HL-60/S4 (cell line): ENCODE results near the gene PTBP1.
"Not testable (repeated sequence)": the region's sequence is repeated elsewhere in the genome, so short reads cannot be mapped to it uniquely, and the experiment has no call there.

Source experiments
- in situ Hi-C: fragments of 300-500 bp; cut with MboI; formaldehyde crosslinking; loops from 2 replicates; pipeline ENCODE4 v1.14.3; 2022; ENCODE audit warnings: low sequenced_read_pairs

PTBP1 gene

DNA sequence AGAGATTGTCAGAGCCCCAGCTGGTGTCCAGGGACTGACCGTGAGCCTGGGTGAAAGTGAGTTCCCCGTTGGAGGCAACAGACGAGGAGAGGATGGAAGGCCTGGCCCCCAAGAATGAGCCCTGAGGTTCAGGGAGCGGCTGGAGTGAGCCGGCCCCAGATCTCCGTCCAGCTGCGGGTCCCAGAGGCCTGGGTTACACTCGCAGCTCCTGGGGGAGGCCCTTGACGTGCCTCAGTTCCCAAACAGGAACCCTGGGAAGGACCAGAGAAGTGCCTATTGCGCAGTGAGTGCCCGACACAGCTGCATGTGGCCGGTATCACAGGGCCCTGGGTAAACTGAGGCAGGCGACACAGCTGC is 53.7 kb downstream of the PTBP1 start:
- in situ Hi-C loops = no loop called here

- in situ Hi-C loops = no loop called here
Measured at GRCh38 chr19:852136-853013, 55.1 kb downstream of the PTBP1 start, which contains the start of gene ELANE. TSS of gene ELANE (plus strand) at chr19:852303. CDS start at chr19:852329, 26 bp downstream.

DNA sequence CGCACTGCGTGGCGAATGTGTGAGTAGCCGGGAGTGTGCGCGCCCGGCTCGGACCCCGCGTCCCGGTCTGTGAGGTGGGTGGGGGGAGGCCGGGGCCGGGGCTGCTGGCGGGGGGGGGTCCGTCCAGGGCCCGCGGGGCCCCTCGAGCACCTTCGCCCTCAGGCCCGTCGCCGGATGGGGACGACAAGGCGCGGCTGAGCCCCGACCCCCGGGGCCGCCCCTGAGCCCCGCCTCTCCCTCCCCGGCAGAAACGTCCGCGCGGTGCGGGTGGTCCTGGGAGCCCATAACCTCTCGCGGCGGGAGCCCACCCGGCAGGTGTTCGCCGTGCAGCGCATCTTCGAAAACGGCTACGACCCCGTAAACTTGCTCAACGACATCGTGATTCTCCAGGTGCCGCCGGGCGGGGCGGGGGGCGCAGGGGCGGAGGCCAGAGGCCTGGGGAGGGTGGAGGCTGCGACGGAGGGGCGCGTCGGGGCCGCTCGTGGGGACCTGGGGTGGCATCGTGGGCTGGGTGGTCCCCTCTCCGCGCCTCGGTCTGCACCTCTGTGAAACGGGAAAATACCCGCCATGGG is 55.8 kb downstream of the PTBP1 start:
- in situ Hi-C loops = no loop called here

- in situ Hi-C loops = not testable (repeated sequence)
Measured at GRCh38 chr19:853614-854220, 56.5 kb downstream of the PTBP1 start.

- in situ Hi-C loops = no loop called here
Measured at GRCh38 chr19:854549-854948, 57.3 kb downstream of the PTBP1 start.

DNA sequence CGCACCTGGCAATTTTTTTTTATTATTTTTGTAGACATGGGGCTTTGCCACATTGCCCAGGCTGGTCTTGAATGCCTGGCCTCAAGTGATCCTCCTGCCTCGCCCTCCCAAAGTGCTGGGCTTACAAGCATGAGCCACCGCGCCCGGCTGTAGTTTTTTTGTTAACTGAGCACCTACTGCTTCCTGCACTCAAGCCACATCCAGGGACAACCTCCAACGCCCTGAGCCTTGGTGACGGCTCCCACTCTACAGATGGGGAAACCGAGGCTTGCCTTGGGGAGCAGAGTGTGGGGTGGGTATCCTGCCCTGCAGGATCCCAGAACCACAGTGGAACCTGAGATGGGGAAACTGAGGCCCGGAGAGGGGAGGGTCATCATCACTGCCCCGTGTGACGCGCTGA is 57.9 kb downstream of the PTBP1 start:
- in situ Hi-C loops = no loop called here

DNA sequence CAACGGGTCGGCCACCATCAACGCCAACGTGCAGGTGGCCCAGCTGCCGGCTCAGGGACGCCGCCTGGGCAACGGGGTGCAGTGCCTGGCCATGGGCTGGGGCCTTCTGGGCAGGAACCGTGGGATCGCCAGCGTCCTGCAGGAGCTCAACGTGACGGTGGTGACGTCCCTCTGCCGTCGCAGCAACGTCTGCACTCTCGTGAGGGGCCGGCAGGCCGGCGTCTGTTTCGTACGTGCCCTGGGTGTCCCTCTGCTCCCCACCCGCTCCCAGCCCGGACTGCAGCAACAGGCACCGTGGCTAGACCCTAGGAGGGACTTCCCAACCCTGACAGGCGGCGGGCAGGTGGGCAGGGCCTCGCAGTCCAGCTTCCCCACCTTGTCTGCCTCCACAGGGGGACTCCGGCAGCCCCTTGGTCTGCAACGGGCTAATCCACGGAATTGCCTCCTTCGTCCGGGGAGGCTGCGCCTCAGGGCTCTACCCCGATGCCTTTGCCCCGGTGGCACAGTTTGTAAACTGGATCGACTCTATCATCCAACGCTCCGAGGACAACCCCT is 58.4 kb downstream of the PTBP1 start:
- in situ Hi-C loops = no loop called here

DNA sequence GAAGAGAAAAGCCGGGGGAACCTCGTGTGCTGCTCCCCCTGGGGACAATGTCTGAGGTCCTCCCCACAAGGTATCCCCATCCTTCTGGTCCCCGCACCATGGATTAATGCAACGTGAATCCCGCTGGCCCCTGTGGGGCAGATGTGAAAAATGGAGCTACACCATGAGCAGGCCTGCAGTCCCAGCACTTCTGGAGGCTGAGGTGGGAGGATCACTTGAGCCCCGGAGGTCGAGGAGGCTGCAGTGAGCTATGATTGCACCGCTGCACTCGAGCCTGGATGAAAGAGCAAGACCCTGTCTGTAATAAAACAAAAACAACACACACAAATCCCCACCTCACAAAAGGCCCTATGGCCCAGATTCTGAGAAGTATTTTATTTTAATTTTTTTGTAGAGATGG is 61.0 kb downstream of the PTBP1 start:
- in situ Hi-C loops = no loop called here

DNA sequence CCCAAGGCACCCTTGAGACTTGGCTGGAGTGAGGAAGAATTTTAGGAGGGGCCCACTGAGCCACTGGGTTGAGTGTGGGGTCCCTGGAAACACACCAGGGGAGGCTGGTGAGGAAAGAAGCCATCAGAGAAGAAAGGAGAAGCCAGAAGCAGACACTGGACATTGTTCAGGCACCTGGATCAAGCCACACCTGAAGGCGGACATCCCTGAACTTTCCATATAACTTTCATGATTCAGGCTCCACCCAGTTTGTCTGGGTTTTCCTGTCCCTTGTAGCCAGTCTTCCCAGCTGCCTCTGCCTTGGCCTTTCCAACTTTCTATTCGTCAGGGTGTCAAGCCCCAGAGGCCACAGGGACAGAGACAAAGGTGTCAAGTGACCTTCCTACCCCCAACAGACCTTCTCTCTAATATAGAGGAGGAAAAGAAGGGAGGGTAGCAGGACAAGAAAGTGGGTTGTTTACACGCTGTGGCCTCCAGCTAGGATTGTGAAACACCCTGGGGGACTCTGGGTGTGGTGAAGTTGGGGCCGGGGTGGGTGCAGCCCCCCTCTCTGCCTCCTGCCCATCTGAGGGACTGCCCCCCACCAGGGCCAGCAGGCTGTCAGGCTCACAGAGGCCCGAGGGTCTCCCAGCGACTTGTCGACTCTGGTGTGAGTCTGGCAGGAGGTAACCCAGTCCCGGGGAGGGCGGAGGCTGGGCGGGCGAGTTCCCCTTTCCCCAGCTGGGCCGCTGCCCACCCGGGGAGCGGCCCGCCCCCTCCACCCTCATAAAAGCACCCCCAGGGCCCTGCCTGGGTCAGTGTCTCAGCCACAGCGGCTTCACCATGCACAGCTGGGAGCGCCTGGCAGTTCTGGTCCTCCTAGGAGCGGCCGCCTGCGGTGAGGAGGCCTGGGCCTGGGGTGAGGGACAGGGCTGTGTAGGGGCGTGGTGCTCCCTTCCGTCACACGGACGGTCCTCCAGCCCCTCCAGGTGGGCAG is 61.9 kb downstream of the PTBP1 start, which contains the start of gene CFD:
Gene CFD, plus strand, starts transcription at position 797 of the 976 bp plus-strand sequence. Its CDS starts 26 bp downstream, at position 823.
- in situ Hi-C loops = no loop called here

DNA sequence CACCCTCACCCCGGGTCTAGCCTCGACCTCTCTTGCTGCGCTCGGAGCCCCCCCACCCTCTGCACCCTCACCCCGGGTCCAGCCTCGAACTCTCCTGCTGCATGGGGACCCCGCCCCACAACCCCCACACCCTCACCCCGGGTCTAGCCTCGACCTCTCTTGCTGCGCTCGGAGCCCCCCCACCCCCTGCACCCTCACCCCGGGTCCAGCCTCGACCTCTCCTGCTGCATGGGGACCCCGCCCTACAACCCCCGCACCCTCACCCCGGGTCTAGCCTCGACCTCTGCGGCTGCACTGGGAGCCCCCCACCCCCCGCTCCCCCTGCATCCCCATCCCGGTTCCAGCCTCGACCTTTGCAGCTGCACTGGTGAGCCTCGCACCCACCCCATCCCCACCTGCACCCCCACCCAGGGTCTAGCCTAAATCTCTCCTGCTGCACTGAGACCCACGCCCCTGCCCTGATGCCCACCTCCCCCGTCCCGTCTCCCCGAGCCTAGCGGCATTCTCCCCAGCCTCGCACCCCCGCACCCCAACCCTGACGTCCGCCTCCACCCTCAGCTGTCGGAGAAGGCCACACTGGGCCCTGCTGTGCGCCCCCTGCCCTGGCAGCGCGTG is 64.0 kb downstream of the PTBP1 start:
- in situ Hi-C loops = no loop called here
